Fibroblast of skin of back (primary cell): ENCODE data around the gene KCTD7. TPM values are rescaled to one million over a fixed set of nuclear protein-coding genes. Genes with fewer than 3 reads are reported as not detected.
A peak's percentile ranks its signal among the peaks of the same experiment; 100 is the strongest.
"Not testable (repeated sequence)": the region's sequence is repeated elsewhere in the genome, so short reads cannot be mapped to it uniquely, and the experiment has no call there.

ENCODE experiments used
- DNase-seq: peaks from one replicate; pipeline ENCODE4 v3.0.0-alpha.2; 2013
- polyA plus RNA-seq, 2 experiments: library from polyadenylated mRNA; unstranded; fragments of 120-200 nt; gene quantifications; one replicate each; pipeline ENCODE4 v1.2.1, GENCODE V29; 2013; ENCODE audit not compliant: insufficient read length in 2 of 2

The KCTD7 gene
- 8.6 TPM for polyA plus RNA-seq (2013, experiment 1 of 2; ENCODE audit: insufficient read length)
- polyA plus RNA-seq (2013, experiment 2 of 2; ENCODE audit: insufficient read length) = 11.8 TPM

GRCh38 chr7:66628361-66629221, at the start of gene KCTD7:
TSS of gene KCTD7 (plus strand) at chr7:66628881. CDS start at chr7:66629065, 184 bp downstream.
- DNase-seq = peak; percentile 98

- not testable (repeated sequence) for DNase-seq
Measured at GRCh38 chr7:66580380-66580779, 48.3 kb upstream of the KCTD7 start.

GRCh38 chr7:66582816-66583489, 45.7 kb upstream of the KCTD7 start:
- not testable (repeated sequence) for DNase-seq

GRCh38 chr7:66583490-66584110, 45.1 kb upstream of the KCTD7 start:
- peak; percentile 29 for DNase-seq

- no peak for DNase-seq
Measured at GRCh38 chr7:66586181-66586580, 42.5 kb upstream of the KCTD7 start.

GRCh38 chr7:66588226-66588625, 40.5 kb upstream of the KCTD7 start:
- peak; percentile 13 for DNase-seq

GRCh38 chr7:66588856-66589570, 39.7 kb upstream of the KCTD7 start:
- not testable (repeated sequence) for DNase-seq

GRCh38 chr7:66590302-66591057, 38.2 kb upstream of the KCTD7 start:
- DNase-seq = peak; percentile 81

- DNase-seq = peak; percentile 19
Measured at GRCh38 chr7:66591058-66591798, 37.5 kb upstream of the KCTD7 start.

GRCh38 chr7:66591799-66592596, 36.7 kb upstream of the KCTD7 start:
- DNase-seq = peak; percentile 92

GRCh38 chr7:66592597-66593146, 36.0 kb upstream of the KCTD7 start:
- DNase-seq = not testable (repeated sequence)

GRCh38 chr7:66594082-66594481, 34.6 kb upstream of the KCTD7 start:
- DNase-seq = not testable (repeated sequence)

- no peak for DNase-seq
Measured at GRCh38 chr7:66597461-66597860, 31.2 kb upstream of the KCTD7 start.

- no peak for DNase-seq
Measured at GRCh38 chr7:66602159-66602558, 26.5 kb upstream of the KCTD7 start.

GRCh38 chr7:66604198-66604597, 24.5 kb upstream of the KCTD7 start:
- no peak for DNase-seq

GRCh38 chr7:66606540-66607291, 22.0 kb upstream of the KCTD7 start:
- not testable (repeated sequence) for DNase-seq

- no peak for DNase-seq
Measured at GRCh38 chr7:66609176-66609575, 19.5 kb upstream of the KCTD7 start.

- DNase-seq = not testable (repeated sequence)
Measured at GRCh38 chr7:66614596-66614995, 14.1 kb upstream of the KCTD7 start.

GRCh38 chr7:66615699-66616098, 13.0 kb upstream of the KCTD7 start:
- DNase-seq = no peak
